Gastroesophageal sphincter (tissue), 3 donors: ENCODE results near the gene OCEL1.

ENCODE experiments used
- POLR2A ChIP-seq, 2 donors: fragments of 450-650 bp; IDR thresholded peaks; one replicate each; pipeline ENCODE4 v1.6.1; 2017; ENCODE audit warnings: antibody characterized with exemption in 2 of 2, mild to moderate bottlenecking in 2 of 2, moderate library complexity in 1 of 2
- POLR2AphosphoS5 ChIP-seq: sonication (generic); formaldehyde crosslinking; IDR thresholded peaks from one replicate; pipeline ENCODE4 v1.6.1; 2017; ENCODE audit warnings: antibody characterized with exemption
- TF ChIP-seq, protein P1 (sequence below), 4 experiments: fragments of 200-600 bp in 2 of 4; fragments of 450-650 bp in 2 of 4; sonication (generic) in 1 of 4; IDR thresholded peaks; one replicate each; pipeline ENCODE4 v1.5.1; 2017 to 2019; ENCODE audit warnings: antibody characterized with exemption in 4 of 4, mild to moderate bottlenecking in 2 of 4, moderate library complexity in 2 of 4

DNA sequence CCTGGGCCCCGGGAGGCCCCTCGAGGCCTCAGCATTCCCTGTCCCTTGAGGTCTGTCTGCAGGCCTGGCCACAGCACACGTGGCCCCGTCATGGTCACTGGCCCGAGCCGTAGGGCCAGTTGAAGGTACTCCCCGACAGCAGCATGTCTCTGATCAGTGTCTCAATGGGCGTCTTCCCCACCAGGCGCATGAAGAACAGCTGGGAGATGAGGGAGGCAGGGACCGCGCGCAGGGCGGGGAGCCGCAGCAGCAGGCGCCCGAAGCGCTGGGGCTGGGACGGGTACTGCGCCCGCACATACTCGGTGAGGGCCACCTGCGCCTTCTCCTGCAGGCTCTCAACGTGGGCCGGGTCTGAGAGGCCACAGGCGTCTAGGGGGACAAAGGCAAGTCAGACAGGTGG, 6.2 kb downstream of the OCEL1 start:
- TF ChIP-seq, protein P1, sequence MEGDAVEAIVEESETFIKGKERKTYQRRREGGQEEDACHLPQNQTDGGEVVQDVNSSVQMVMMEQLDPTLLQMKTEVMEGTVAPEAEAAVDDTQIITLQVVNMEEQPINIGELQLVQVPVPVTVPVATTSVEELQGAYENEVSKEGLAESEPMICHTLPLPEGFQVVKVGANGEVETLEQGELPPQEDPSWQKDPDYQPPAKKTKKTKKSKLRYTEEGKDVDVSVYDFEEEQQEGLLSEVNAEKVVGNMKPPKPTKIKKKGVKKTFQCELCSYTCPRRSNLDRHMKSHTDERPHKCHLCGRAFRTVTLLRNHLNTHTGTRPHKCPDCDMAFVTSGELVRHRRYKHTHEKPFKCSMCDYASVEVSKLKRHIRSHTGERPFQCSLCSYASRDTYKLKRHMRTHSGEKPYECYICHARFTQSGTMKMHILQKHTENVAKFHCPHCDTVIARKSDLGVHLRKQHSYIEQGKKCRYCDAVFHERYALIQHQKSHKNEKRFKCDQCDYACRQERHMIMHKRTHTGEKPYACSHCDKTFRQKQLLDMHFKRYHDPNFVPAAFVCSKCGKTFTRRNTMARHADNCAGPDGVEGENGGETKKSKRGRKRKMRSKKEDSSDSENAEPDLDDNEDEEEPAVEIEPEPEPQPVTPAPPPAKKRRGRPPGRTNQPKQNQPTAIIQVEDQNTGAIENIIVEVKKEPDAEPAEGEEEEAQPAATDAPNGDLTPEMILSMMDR (IDR thresholded peaks at IDR 0.05): no peak
- TF ChIP-seq POLR2A (IDR thresholded peaks at IDR 0.05) (no peak), POLR2AphosphoS5 (no peak)
